Measurements from ENCODE around the gene NVL.
"Not testable (repeated sequence)": the region's sequence is repeated elsewhere in the genome, so short reads cannot be mapped to it uniquely, and the experiment has no call there.

NVL gene

DNA sequence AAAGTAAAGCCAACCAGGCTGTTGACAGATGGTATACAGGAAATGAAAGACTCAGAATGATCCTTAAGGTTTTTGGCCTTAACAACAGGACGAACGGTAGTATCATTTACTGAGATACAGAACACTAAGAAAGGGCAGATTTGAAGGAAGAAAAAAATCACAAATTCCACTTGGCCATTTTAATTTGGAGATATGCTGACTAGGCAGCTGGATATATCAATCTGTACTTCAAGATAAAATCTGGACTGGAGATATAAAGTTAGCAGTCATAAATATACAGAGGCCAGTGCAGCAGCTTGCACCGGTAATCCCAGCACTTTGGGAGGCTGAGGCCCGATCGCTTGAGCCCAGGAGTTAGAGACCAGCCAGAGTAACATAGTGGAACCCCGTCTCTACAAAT lies 1.3 kb downstream of the NVL start:
- H3K9me3 Mint-ChIP-seq = no peaks in the 10 kb centered on the region
- peaks cover 31% of the 10 kb centered on the region for H3K4me1 Mint-ChIP-seq (ENCODE audit: low read depth)
- H3K36me3 Mint-ChIP-seq (ENCODE audit: low read depth) = peaks cover 32% of the 10 kb centered on the region

DNA sequence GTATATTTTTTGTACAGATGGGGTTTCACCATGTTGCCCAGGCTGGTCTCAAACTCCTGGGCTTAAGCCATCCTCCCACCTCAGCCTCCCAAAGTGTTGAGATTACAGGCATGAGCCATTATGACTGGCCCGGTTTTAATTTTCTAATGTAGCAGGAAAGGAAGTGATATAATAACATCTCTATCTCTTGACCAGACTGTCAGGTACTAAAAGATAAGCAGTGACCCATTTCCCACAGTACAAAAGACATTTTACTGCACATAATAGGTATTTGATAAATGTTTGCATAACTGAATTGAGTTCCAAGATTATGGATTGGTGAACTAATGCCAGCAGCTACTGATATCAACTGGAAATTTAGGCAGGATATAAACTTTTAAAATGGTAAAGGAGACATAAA lies 4.0 kb downstream of the NVL start:
- Mint-ChIP-seq H3K36me3 (ENCODE audit: low read depth) (peaks cover 51% of the 10 kb centered on the region), H3K27me3 (no peaks in the 10 kb centered on the region), H3K4me3 (no peak overlapping the region), H3K9me3 (no peaks in the 10 kb centered on the region), H3K4me1 (ENCODE audit: low read depth) (peaks cover 23% of the 10 kb centered on the region), H3K27ac (no peak overlapping the region)
- intact Hi-C loops (cut with micrococcal nuclease) = no loop called here

More for the DNA sequence above, 1.3 kb downstream of the NVL start:
- Mint-ChIP-seq H3K4me3 (peak overlapping the region; percentile 4), H3K27me3 (no peaks in the 10 kb centered on the region), H3K27ac (no peak overlapping the region)
- intact Hi-C loops (cut with micrococcal nuclease) = no loop called here

DNA sequence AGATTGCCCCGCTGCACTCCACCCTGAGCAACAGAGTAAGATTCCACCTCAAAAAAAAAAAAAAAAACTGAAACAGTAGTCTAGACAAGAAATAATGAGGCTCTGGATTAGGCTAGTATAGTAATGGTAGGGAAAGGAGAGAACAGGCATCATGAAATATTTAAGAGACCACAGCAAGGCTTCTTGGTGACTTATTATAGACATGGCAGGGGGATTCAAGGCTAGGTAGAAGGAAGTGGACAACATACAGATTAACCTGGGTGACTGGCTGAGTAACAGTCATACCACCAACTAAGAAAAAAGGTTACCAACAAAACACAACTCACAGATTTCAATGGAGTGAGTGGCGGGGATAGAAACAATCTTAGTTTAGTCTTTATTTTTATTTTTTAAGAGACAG lies 8.3 kb downstream of the NVL start:
- Mint-ChIP-seq H3K4me3 (no peak overlapping the region), H3K27me3 (no peaks in the 10 kb centered on the region), H3K9me3 (no peaks in the 10 kb centered on the region), H3K36me3 (ENCODE audit: low read depth) (peaks cover 48% of the 10 kb centered on the region), H3K4me1 (ENCODE audit: low read depth) (no peaks in the 10 kb centered on the region), H3K27ac (no peak overlapping the region)
- intact Hi-C loops (cut with micrococcal nuclease) = no loop called here

DNA sequence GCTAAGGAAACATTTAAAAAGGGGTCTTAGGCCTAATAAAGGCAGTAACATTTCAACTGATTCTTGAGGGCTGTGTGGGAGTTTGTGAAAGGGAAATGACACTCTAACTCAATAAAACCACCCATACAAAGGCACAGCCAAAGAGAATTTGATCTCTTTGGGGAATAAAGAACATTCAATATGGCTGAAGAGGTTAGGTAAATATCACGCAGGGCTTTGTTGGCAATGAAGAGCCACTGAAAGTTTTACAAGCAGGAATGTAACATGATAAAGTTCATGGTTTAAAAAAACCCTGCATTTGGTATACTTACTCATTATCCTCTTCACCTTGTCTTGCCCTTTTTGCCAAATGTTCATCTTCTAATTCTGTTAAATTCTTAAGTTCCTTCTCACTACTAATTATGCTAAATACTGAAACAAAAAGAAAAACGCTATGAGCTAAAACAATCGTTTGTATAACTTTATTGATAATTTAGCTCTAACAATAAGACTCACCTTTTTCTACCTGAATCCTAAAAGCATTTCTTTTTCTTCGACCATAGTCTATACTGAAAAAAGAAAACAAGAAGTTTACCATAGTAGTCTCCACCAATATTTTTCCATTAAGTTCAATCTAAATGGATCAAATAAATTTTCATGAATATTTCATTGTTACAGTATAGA lies 12.5 kb downstream of the NVL start:
- H3K36me3 Mint-ChIP-seq (ENCODE audit: low read depth) = peaks cover 64% of the 10 kb centered on the region

DNA sequence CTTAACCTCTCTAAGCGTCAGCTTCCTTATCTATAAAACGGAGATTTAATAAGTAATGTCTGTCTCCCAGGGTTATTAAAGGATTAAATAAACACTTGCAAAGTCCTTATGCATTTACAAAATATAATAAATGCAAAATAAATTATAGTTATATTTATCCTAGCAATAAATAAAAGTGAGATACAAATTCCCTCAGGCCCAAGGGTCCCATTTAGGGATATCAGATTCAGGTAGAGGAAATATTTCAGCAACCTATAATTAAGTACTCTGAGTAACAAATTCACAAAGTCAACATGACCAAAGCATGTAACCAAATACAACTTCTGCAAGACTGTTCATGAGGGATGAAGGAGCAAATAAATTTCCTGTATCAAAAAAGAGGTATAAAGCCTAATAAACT lies 17.9 kb downstream of the NVL start:
- H3K36me3 Mint-ChIP-seq (ENCODE audit: low read depth) = peaks cover 87% of the 10 kb centered on the region
- intact Hi-C loops (cut with micrococcal nuclease) = no loop called here
- H3K27me3 Mint-ChIP-seq = no peaks in the 10 kb centered on the region

More for the DNA sequence above, 12.5 kb downstream of the NVL start:
- H3K9me3 Mint-ChIP-seq = no peaks in the 10 kb centered on the region
- no peaks in the 10 kb centered on the region for H3K4me1 Mint-ChIP-seq (ENCODE audit: low read depth)
- H3K27me3 Mint-ChIP-seq = no peaks in the 10 kb centered on the region
- no peak overlapping the region for H3K4me3 Mint-ChIP-seq
- intact Hi-C loops (cut with micrococcal nuclease) = no loop called here
- no peak overlapping the region for H3K27ac Mint-ChIP-seq

DNA sequence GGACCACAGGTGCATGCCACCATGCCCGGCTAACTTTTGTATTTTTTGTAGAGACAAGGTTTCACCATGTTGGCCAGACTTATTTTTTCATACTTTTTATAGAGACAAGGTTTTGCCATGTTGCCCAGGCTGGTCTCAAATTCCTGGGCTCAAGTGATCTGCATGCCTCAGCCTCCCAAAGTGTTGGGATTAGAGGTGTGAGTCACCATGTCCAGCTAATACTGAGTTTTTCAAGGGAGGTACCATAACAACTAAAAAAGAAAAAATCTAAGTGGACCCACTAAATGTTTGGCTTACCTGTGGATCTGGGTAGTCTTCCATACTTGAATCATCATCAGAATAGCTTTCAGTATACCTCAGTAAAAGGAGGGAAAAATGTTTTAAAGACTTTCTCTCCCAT lies 18.5 kb downstream of the NVL start:
- H3K4me3 Mint-ChIP-seq; H3K27me3 Mint-ChIP-seq; H3K4me1 Mint-ChIP-seq (ENCODE audit: low read depth); H3K27ac Mint-ChIP-seq; H3K9me3 Mint-ChIP-seq; intact Hi-C loops (cut with micrococcal nuclease): not testable (repeated sequence)
- peaks cover 88% of the 10 kb centered on the region for H3K36me3 Mint-ChIP-seq (ENCODE audit: low read depth)

More for the DNA sequence above, 17.9 kb downstream of the NVL start:
- H3K4me3 Mint-ChIP-seq = no peak overlapping the region
- no peak overlapping the region for H3K27ac Mint-ChIP-seq
- no peaks in the 10 kb centered on the region for H3K9me3 Mint-ChIP-seq
- no peaks in the 10 kb centered on the region for H3K4me1 Mint-ChIP-seq (ENCODE audit: low read depth)

DNA sequence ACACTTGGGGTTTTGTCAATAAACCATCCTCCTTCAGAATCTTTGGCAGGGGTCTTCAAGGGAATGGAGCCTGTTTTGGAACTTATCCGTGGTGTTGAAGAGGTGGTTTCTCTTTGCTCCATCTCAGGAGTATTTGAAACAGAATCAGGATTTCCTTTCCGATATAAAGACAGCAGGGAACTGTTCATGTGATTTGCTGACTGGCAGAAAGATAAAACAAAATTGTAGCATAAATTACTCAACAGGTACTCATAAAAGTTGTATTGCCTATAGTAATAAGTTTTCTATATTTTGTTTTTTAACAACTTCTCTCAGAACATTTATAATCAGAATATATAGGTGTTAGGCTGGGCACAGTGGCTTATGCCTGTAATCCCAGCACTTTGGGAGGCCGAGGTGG lies 21.9 kb downstream of the NVL start:
- Mint-ChIP-seq H3K4me3 (no peak overlapping the region), H3K36me3 (ENCODE audit: low read depth) (peaks cover 87% of the 10 kb centered on the region), H3K9me3 (no peaks in the 10 kb centered on the region), H3K4me1 (ENCODE audit: low read depth) (no peaks in the 10 kb centered on the region), H3K27me3 (no peaks in the 10 kb centered on the region), H3K27ac (no peak overlapping the region)
- intact Hi-C loops (cut with micrococcal nuclease) = no loop called here

DNA sequence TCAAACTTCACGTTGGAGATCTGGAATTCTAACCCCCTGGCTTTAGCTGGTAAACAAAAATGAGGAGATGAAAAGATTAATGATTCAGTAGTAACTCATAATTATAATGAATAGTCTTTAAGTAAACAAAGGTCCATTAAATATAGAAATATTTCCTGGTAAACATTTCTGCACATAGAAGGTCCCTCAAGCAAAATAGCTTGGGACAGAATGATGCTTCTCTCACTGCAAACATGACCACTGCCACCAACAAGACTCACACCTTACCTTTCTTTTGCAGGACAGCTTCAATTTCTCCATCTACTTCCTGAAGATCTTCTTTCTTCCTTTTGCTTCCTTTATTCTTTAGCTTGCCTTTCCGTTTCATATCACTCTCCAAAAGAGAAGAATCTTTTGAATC lies 25.2 kb downstream of the NVL start:
- Mint-ChIP-seq H3K9me3 (no peaks in the 10 kb centered on the region), H3K4me3 (no peak overlapping the region), H3K27me3 (no peaks in the 10 kb centered on the region), H3K36me3 (ENCODE audit: low read depth) (peaks cover 89% of the 10 kb centered on the region), H3K27ac (no peak overlapping the region), H3K4me1 (ENCODE audit: low read depth) (peaks cover 8% of the 10 kb centered on the region)
- intact Hi-C loops (cut with micrococcal nuclease) = no loop called here

DNA sequence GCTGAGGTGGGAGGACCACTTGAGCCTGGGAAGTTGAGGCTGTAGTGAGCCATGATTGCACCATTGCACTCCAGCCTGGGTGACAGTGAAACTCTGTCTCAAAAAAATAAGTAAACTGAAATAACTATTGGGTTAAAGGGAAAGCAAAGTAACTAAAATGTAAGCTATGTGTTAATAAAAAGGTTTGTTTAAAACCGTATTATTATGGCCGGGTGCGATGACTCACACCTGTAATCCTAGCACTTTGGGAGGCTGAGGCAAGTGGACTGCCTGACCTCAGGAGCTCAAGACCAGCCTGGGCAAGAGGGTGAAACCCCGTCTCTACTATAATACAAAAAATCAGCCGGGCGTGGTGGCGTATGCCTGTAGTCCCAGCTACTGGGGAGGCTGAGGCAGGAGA lies 27.0 kb downstream of the NVL start:
- H3K4me1 Mint-ChIP-seq (ENCODE audit: low read depth) = peaks cover 8% of the 10 kb centered on the region
- H3K36me3 Mint-ChIP-seq (ENCODE audit: low read depth) = peaks cover 92% of the 10 kb centered on the region
- no peaks in the 10 kb centered on the region for H3K27me3 Mint-ChIP-seq
- intact Hi-C loops (cut with micrococcal nuclease) = no loop called here
- H3K4me3 Mint-ChIP-seq = no peak overlapping the region
- no peaks in the 10 kb centered on the region for H3K9me3 Mint-ChIP-seq
- H3K27ac Mint-ChIP-seq = no peak overlapping the region

DNA sequence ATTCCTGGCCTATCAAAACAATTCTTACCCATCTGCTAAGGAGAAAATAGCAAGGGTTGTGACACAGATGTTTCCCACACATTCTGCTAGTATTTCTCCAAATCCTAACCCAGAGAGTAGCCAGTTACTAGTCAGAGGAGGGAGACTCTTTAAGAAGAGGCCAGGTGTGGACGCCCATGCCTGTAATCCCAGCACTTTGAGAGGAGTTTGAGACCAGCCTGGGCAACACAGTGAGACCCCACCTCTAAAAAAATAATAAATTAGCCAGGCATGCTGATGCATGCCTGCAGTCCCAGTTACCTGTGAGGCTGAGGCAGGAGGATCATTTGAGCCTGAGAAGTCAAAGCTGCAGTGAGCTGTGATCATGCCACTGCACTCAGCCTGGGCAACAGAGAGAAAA lies 28.6 kb downstream of the NVL start:
- Mint-ChIP-seq H3K4me1 (ENCODE audit: low read depth) (peaks cover 8% of the 10 kb centered on the region), H3K9me3 (no peaks in the 10 kb centered on the region), H3K36me3 (ENCODE audit: low read depth) (peaks cover 87% of the 10 kb centered on the region), H3K27ac (no peak overlapping the region), H3K27me3 (no peaks in the 10 kb centered on the region), H3K4me3 (no peak overlapping the region)
- intact Hi-C loops (cut with micrococcal nuclease) = no loop called here

DNA sequence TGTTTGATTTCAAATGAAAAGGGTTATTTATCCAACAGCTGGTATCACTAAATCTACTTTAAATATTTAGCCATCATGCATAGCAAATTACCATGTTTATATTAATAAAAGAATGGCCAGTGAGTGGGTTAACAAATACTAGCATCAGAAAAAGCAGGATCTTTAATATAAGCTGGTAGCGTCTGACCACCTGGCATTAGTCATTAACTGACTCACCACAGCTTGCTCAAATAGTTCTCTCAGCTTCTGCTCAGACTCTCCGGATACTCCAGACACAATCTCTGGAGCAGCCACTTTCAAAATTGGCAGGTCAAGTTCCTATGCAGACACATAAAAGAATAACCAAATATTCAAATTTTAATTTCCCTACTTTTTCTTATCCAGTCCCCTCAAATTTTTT lies 29.6 kb downstream of the NVL start:
- intact Hi-C loops (cut with micrococcal nuclease) = no loop called here
- Mint-ChIP-seq H3K27ac (no peak overlapping the region), H3K4me3 (no peak overlapping the region), H3K4me1 (ENCODE audit: low read depth) (peaks cover 8% of the 10 kb centered on the region), H3K36me3 (ENCODE audit: low read depth) (peaks cover 85% of the 10 kb centered on the region), H3K9me3 (no peaks in the 10 kb centered on the region), H3K27me3 (no peaks in the 10 kb centered on the region)

DNA sequence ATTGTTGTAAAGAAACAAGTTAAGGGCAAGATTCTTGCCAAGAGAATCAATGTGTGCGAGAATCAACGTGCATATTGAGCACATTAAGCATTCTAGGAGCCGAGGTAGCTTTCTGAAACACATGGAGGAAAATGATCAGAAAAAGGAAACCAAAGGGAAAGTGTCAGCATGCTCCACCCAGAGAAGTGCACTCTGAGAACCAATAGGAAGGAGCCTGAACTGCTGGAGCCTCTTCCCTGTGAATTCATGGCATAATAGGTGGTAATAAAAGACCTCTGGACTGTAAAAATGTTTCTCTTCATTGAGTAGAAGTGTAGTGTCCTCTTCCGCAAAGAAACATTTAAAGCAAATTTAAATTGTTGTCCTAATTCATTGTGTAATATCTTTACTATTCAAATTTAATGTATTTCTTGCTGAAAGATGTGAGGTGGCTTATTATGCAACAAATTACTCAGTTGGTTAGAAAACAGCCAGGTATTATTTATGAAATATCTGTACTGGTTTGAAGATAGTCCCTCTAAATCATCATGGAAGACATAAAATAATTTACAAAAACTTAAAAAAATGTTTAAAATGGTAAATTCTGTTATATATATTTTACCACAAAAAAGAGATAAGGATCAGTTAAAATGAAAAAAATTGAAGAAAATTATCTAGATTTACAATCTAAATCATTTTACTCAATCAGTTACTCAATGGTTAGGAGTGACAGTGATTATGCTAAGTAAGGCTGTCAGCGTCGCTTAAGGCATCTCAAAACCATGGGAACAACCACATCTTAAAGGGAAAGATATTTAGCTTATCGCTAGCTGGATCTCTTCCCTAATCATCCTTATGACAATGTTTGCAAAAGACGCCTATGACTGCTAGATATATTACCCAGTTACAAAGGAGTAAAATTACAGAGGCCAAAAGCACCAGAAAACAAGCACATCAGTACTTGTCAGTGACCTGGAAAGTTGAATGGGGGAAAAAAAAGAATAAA lies 31.3 kb downstream of the NVL start:
- Mint-ChIP-seq H3K36me3 (ENCODE audit: low read depth) (peaks cover 87% of the 10 kb centered on the region), H3K27me3 (no peaks in the 10 kb centered on the region), H3K9me3 (no peaks in the 10 kb centered on the region), H3K27ac (no peak overlapping the region), H3K4me1 (ENCODE audit: low read depth) (peaks cover 8% of the 10 kb centered on the region), H3K4me3 (no peak overlapping the region)
- intact Hi-C loops (cut with micrococcal nuclease) = no loop called here

DNA sequence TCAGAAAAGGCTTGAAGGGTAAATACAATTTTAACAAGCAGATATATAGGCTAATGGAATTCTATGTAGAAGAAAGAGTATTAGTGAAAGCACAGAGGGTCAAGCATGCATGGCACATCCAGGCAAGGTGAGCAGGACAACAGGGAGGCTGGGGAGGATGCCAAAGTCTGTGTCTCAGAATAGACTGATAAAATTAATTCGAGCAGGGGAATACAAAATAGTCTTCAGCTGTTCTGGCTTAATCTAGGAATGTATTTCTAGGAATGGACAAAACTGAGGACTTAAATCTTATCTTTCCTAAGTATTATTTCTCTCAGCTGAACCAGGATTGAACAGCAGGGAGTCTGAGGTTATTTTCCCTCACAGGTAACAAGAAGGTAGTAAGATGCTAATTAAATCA lies 35.2 kb downstream of the NVL start:
- Mint-ChIP-seq H3K27me3 (no peaks in the 10 kb centered on the region), H3K36me3 (ENCODE audit: low read depth) (peaks cover 79% of the 10 kb centered on the region), H3K4me1 (ENCODE audit: low read depth) (no peaks in the 10 kb centered on the region), H3K4me3 (no peak overlapping the region), H3K9me3 (no peaks in the 10 kb centered on the region), H3K27ac (peak overlapping the region; percentile 13)
- intact Hi-C loops (cut with micrococcal nuclease) = no loop called here

DNA sequence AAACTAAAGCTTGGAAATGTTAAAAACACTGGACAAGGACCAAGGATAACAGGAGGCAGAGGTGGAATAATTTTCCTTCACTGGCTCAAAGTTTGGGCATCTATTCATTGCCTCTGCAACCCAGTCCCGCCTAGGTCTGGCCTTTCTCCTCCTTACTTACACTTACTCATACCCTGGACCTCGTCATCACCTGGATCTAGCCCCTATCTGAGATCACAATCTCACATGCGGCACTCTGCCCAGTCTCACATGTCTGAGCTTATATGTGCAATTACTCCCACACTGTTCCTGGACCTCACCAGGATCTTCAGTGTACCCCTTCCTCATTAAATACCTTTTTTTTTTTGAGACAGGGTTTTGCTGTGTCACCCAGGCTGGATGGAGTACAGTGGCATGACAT lies 37.6 kb downstream of the NVL start:
- Mint-ChIP-seq H3K9me3 (no peaks in the 10 kb centered on the region), H3K27me3 (no peaks in the 10 kb centered on the region), H3K36me3 (ENCODE audit: low read depth) (peaks cover 73% of the 10 kb centered on the region)

More for the DNA sequence above, 37.6 kb downstream of the NVL start:
- intact Hi-C loops (cut with micrococcal nuclease) = no loop called here
- H3K4me1 Mint-ChIP-seq (ENCODE audit: low read depth) = no peaks in the 10 kb centered on the region
- no peak overlapping the region for H3K27ac Mint-ChIP-seq
- H3K4me3 Mint-ChIP-seq = no peak overlapping the region

Measured in dendritic cell treated with granulocyte-macrophage colony-stimulating factor and Interleukin-4, amounts not matched to agents 40 ng/mL and 50 ng/mL, for 4 days (primary cell).